CD1c-positive myeloid dendritic cell (primary cell): ENCODE results near the gene TMEM253.

Source experiments
- DNase-seq: peaks from one replicate; pipeline ENCODE4 v3.0.0-alpha.2; 2016; ENCODE audit errors: extremely low spot score

TMEM253 gene

GRCh38 chr14:21100931-21101330, at the start of gene TMEM253:
TSS of gene TMEM253 (plus strand) at chr14:21101066. CDS start at chr14:21101344, 278 bp downstream.
- no peak for DNase-seq

- no peak for DNase-seq
Measured at GRCh38 chr14:21053184-21054122, 47.4 kb upstream of the TMEM253 start.

GRCh38 chr14:21054123-21054767, 46.6 kb upstream of the TMEM253 start:
- no peak for DNase-seq

GRCh38 chr14:21054768-21055145, 46.1 kb upstream of the TMEM253 start:
- no peak for DNase-seq

GRCh38 chr14:21055432-21056117, 45.3 kb upstream of the TMEM253 start:
- DNase-seq, result no peak

GRCh38 chr14:21056520-21057163, 44.2 kb upstream of the TMEM253 start:
- no peak for DNase-seq

- DNase-seq, result no peak
Measured at GRCh38 chr14:21057803-21058675, 42.8 kb upstream of the TMEM253 start, which contains the start of gene RNASE8. TSS of gene RNASE8 (plus strand) at chr14:21057822. CDS start at chr14:21057893, 71 bp downstream.

GRCh38 chr14:21058903-21059302, 42.0 kb upstream of the TMEM253 start:
- DNase-seq, result no peak

- no peak for DNase-seq
Measured at GRCh38 chr14:21059842-21060613, 40.8 kb upstream of the TMEM253 start.

- DNase-seq, result no peak
Measured at GRCh38 chr14:21060614-21061346, 40.1 kb upstream of the TMEM253 start.

GRCh38 chr14:21061347-21061668, 39.6 kb upstream of the TMEM253 start:
- no peak for DNase-seq

- DNase-seq, result no peak
Measured at GRCh38 chr14:21063479-21063878, 37.4 kb upstream of the TMEM253 start.

- no peak for DNase-seq
Measured at GRCh38 chr14:21066882-21067502, 33.9 kb upstream of the TMEM253 start.

- peak; percentile 77 for DNase-seq
Measured at GRCh38 chr14:21068521-21069387, 32.1 kb upstream of the TMEM253 start.

GRCh38 chr14:21069388-21070082, 31.3 kb upstream of the TMEM253 start:
- no peak for DNase-seq

- peak; percentile 60 for DNase-seq
Measured at GRCh38 chr14:21070083-21070609, 30.7 kb upstream of the TMEM253 start, which contains the start of gene ARHGEF40. TSS of gene ARHGEF40 (plus strand) at chr14:21070304. CDS start at chr14:21070397, 93 bp downstream.
